Measurements from ENCODE around the gene CFAP46.

DNA sequence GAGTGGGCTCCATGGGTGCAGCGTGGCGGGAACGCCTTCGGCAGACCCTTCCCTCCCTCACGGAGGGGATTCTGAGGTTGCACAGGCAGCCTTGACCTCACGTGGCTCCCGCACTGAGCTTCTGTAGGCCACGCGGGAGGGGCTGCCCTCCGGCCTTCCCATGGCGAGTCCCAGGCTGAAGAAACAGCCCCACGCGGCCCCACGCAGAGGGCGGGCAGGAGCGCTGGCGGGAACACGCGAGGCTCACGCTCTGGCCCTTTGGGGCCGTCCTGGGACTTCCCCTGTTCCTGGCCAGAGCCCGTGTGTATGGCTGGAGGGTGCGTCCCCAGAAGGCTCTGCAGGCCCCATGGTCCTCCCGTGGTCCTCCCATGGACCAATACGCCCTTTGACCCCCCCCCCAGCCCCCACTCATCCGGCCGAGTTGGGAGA lies 134.7 kb downstream of the CFAP46 start:
- TF ChIP-seq, protein P1, sequence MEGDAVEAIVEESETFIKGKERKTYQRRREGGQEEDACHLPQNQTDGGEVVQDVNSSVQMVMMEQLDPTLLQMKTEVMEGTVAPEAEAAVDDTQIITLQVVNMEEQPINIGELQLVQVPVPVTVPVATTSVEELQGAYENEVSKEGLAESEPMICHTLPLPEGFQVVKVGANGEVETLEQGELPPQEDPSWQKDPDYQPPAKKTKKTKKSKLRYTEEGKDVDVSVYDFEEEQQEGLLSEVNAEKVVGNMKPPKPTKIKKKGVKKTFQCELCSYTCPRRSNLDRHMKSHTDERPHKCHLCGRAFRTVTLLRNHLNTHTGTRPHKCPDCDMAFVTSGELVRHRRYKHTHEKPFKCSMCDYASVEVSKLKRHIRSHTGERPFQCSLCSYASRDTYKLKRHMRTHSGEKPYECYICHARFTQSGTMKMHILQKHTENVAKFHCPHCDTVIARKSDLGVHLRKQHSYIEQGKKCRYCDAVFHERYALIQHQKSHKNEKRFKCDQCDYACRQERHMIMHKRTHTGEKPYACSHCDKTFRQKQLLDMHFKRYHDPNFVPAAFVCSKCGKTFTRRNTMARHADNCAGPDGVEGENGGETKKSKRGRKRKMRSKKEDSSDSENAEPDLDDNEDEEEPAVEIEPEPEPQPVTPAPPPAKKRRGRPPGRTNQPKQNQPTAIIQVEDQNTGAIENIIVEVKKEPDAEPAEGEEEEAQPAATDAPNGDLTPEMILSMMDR (IDR thresholded peaks at IDR 0.05; ENCODE audit: borderline replicate concordance, extremely low read depth, low read length, poor library complexity, severe bottlenecking) = no peak
- TF ChIP-seq EZH2 (IDR thresholded peaks at IDR 0.05; ENCODE audit: borderline replicate concordance, low read depth, low read length, severe bottlenecking) = no peak
